ENCODE data around the gene SPRN.

SPRN gene

DNA sequence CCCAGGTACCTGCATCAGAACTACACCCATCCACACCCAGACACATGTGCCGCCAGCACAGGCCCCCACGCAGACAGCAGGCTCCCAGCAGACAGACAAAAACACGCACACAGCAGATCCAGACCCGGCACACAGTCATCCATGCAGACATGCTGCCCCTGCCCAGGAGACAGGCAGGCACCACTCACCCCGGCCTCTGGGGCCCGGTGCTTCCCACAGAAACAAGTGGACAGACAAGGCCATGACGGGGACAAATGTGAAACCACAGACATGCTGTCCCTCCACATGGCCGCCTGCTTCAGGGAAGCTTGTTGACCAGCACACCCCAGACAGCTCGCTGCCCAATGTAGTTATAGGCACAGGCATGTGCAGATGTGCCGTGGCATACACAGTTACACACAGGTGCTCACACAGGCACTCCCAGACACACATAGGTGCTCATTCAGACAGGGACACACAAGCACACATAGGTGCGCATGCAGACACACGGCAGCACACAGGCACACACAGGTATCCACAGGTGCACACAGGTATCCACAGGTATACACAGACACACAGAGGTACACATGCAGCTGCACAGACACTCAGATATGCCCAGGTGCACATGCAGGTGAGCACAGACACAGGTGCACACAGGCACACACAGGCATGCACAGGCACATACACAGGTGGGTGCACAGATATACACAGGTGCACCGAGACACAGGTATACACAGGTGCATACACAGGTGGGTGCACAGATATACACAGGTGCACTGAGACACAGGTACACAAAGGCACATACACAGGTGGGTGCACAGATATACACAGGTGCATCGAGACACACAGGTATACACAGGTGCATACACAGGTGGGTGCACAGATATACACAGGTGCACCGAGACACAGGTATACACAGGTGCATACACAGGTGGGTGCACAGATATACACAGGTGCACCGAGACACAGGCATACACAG, 18.8 kb upstream of the SPRN start:
- no peak for ATAC-seq
- TF ChIP-seq ESRRG (CRISPR knock-in tag; IDR thresholded peaks at IDR 0.05) (no peak), CSDC2 (CRISPR knock-in tag; IDR thresholded peaks at IDR 0.05) (no peak), OSR1 (CRISPR knock-in tag; IDR thresholded peaks at IDR 0.05) (no peak), TCF4 (CRISPR knock-in tag; IDR thresholded peaks at IDR 0.05; ENCODE audit: borderline replicate concordance) (no peak), ZFP30 (CRISPR knock-in tag; IDR thresholded peaks at IDR 0.05) (no peak)
- TF ChIP-seq, protein P1, sequence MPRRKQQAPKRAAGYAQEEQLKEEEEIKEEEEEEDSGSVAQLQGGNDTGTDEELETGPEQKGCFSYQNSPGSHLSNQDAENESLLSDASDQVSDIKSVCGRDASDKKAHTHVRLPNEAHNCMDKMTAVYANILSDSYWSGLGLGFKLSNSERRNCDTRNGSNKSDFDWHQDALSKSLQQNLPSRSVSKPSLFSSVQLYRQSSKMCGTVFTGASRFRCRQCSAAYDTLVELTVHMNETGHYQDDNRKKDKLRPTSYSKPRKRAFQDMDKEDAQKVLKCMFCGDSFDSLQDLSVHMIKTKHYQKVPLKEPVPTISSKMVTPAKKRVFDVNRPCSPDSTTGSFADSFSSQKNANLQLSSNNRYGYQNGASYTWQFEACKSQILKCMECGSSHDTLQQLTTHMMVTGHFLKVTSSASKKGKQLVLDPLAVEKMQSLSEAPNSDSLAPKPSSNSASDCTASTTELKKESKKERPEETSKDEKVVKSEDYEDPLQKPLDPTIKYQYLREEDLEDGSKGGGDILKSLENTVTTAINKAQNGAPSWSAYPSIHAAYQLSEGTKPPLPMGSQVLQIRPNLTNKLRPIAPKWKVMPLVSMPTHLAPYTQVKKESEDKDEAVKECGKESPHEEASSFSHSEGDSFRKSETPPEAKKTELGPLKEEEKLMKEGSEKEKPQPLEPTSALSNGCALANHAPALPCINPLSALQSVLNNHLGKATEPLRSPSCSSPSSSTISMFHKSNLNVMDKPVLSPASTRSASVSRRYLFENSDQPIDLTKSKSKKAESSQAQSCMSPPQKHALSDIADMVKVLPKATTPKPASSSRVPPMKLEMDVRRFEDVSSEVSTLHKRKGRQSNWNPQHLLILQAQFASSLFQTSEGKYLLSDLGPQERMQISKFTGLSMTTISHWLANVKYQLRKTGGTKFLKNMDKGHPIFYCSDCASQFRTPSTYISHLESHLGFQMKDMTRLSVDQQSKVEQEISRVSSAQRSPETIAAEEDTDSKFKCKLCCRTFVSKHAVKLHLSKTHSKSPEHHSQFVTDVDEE (CRISPR knock-in tag; IDR thresholded peaks at IDR 0.05) = no peak
- TF ChIP-seq, protein P2, sequence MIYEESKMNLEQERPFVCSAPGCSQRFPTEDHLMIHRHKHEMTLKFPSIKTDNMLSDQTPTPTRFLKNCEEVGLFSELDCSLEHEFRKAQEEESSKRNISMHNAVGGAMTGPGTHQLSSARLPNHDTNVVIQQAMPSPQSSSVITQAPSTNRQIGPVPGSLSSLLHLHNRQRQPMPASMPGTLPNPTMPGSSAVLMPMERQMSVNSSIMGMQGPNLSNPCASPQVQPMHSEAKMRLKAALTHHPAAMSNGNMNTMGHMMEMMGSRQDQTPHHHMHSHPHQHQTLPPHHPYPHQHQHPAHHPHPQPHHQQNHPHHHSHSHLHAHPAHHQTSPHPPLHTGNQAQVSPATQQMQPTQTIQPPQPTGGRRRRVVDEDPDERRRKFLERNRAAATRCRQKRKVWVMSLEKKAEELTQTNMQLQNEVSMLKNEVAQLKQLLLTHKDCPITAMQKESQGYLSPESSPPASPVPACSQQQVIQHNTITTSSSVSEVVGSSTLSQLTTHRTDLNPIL (CRISPR knock-in tag; IDR thresholded peaks at IDR 0.05; ENCODE audit: low read depth) = no peak
- TF ChIP-seq, protein P3, sequence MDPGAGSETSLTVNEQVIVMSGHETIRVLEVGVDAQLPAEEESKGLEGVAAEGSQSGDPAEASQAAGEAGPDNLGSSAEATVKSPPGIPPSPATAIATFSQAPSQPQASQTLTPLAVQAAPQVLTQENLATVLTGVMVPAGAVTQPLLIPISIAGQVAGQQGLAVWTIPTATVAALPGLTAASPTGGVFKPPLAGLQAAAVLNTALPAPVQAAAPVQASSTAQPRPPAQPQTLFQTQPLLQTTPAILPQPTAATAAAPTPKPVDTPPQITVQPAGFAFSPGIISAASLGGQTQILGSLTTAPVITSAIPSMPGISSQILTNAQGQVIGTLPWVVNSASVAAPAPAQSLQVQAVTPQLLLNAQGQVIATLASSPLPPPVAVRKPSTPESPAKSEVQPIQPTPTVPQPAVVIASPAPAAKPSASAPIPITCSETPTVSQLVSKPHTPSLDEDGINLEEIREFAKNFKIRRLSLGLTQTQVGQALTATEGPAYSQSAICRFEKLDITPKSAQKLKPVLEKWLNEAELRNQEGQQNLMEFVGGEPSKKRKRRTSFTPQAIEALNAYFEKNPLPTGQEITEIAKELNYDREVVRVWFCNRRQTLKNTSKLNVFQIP (CRISPR knock-in tag; IDR thresholded peaks at IDR 0.05; ENCODE audit: borderline replicate concordance, low read depth) = no peak

DNA sequence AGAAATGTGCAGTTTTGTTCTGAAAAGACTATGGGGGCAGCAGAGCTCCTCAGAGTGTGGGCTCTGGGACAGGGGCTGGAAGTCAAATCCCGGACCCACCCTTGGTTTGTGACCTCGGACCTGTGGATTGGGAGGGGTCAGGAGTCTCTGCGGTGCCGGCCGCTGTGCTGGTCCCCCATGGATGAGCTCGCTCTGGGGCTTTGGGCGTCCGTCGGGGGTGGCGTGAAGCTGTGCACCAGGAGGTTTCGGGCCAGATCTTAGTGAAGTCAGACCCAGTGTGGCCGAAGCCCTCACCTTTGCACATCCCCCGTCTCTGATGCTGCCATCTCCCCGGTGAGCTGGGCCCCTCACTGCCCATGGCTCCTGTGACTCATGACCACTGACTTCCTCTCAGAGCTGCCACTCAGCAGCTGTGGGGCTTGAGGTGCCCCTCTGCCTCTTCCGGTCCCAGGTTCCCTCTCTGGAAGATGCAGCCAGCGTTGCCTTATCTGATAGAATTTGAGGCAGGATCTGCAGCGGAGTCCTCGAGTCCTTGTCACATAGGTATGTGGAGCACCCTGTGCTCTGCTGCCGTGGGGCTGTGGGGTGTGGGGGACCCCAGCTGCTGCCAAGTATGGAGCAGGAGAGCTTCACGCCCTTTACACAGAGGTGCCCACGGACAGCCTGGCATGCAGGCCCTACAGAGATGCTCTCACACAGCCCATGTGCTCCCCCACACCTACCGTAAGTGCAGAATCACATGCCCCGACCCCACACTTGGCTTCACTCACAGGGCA, 18.0 kb upstream of the SPRN start:
- TF ChIP-seq GLIS3 (CRISPR knock-in tag; IDR thresholded peaks at IDR 0.05) = no peak
- TF ChIP-seq BACH2 (CRISPR knock-in tag; IDR thresholded peaks at IDR 0.05; ENCODE audit: borderline replicate concordance) = no peak
- TF ChIP-seq, protein P4, sequence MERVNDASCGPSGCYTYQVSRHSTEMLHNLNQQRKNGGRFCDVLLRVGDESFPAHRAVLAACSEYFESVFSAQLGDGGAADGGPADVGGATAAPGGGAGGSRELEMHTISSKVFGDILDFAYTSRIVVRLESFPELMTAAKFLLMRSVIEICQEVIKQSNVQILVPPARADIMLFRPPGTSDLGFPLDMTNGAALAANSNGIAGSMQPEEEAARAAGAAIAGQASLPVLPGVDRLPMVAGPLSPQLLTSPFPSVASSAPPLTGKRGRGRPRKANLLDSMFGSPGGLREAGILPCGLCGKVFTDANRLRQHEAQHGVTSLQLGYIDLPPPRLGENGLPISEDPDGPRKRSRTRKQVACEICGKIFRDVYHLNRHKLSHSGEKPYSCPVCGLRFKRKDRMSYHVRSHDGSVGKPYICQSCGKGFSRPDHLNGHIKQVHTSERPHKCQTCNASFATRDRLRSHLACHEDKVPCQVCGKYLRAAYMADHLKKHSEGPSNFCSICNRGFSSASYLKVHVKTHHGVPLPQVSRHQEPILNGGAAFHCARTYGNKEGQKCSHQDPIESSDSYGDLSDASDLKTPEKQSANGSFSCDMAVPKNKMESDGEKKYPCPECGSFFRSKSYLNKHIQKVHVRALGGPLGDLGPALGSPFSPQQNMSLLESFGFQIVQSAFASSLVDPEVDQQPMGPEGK (CRISPR knock-in tag; IDR thresholded peaks at IDR 0.05; ENCODE audit: borderline replicate concordance) = no peak
- TF ChIP-seq RARB (CRISPR knock-in tag; IDR thresholded peaks at IDR 0.05) = no peak
- TF ChIP-seq ARNTL (CRISPR knock-in tag; IDR thresholded peaks at IDR 0.05; ENCODE audit: borderline replicate concordance, low read depth) = no peak
- TF ChIP-seq ZC3H10 (CRISPR knock-in tag; IDR thresholded peaks at IDR 0.05) = no peak
- no peak for TF ChIP-seq ESRRG (CRISPR knock-in tag; IDR thresholded peaks at IDR 0.05)
- no peak for TF ChIP-seq ZNF8 (CRISPR knock-in tag; IDR thresholded peaks at IDR 0.05)
- TF ChIP-seq, protein P2 (CRISPR knock-in tag; IDR thresholded peaks at IDR 0.05; ENCODE audit: low read depth) = no peak
- TF ChIP-seq TCF4 (CRISPR knock-in tag; IDR thresholded peaks at IDR 0.05; ENCODE audit: borderline replicate concordance) = no peak
- no peak for TF ChIP-seq OSR1 (CRISPR knock-in tag; IDR thresholded peaks at IDR 0.05)
- no peak for TF ChIP-seq ZNF565 (CRISPR knock-in tag; conservative IDR thresholded peaks at IDR 0.05; ENCODE audit: low read depth)
- TF ChIP-seq, protein P3 (CRISPR knock-in tag; IDR thresholded peaks at IDR 0.05; ENCODE audit: borderline replicate concordance, low read depth) = no peak
- no peak for TF ChIP-seq ZFP3 (CRISPR knock-in tag; IDR thresholded peaks at IDR 0.05)
- no peak for TF ChIP-seq ZNF70 (CRISPR knock-in tag; IDR thresholded peaks at IDR 0.05)
- no peak for TF ChIP-seq ISL1 (CRISPR knock-in tag; IDR thresholded peaks at IDR 0.05)
- no peak for TF ChIP-seq SNAI2 (CRISPR knock-in tag; IDR thresholded peaks at IDR 0.05)
- TF ChIP-seq TOX (CRISPR knock-in tag; IDR thresholded peaks at IDR 0.05; ENCODE audit: borderline replicate concordance) = no peak
- TF ChIP-seq, protein P5, sequence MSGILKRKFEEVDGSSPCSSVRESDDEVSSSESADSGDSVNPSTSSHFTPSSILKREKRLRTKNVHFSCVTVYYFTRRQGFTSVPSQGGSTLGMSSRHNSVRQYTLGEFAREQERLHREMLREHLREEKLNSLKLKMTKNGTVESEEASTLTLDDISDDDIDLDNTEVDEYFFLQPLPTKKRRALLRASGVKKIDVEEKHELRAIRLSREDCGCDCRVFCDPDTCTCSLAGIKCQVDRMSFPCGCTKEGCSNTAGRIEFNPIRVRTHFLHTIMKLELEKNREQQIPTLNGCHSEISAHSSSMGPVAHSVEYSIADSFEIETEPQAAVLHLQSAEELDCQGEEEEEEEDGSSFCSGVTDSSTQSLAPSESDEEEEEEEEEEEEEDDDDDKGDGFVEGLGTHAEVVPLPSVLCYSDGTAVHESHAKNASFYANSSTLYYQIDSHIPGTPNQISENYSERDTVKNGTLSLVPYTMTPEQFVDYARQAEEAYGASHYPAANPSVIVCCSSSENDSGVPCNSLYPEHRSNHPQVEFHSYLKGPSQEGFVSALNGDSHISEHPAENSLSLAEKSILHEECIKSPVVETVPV (CRISPR knock-in tag; IDR thresholded peaks at IDR 0.05) = no peak
- no peak for TF ChIP-seq ZFP30 (CRISPR knock-in tag; IDR thresholded peaks at IDR 0.05)
- ATAC-seq = no peak

Measured in SK-N-SH treated with all-trans-retinoic acid at 6 μM for 48 hours (cell line).